ENCODE results near the gene NEURL3. TPM values are rescaled to one million over a fixed set of nuclear protein-coding genes. Genes with fewer than 3 reads are reported as not detected.
"Not testable (repeated sequence)": the region's sequence is repeated elsewhere in the genome, so short reads cannot be mapped to it uniquely, and the experiment has no call there.

Gene NEURL3
- total RNA-seq, 2 experiments from 2014 or later = 0.48 to 0.57 TPM

- H3K4me1 Mint-ChIP-seq (ENCODE audit: low read depth) = peaks cover 16% of the 10 kb centered on the region
- DNase-seq = peak; percentile 78
- no peaks in the 10 kb centered on the region for H3K9me3 Mint-ChIP-seq
- CTCF ChIA-PET = interaction anchor here (0.6 kb wide), 1 partner anchor 513 kb away, joined by 3 read pairs; no protein-coding TSS in a partner anchor
- H3K27ac Mint-ChIP-seq = peak overlapping the region; percentile 62
- intact Hi-C loops (cut with micrococcal nuclease) = loop anchor here (1.0 kb wide), 1 partner anchor 15 kb away; no protein-coding TSS in a partner anchor
- H3K36me3 Mint-ChIP-seq (ENCODE audit: low read depth) = no peaks in the 10 kb centered on the region
- no peaks in the 10 kb centered on the region for H3K27me3 Mint-ChIP-seq (ENCODE audit: low read depth)
- peak overlapping the region; percentile 5 for H3K4me3 Mint-ChIP-seq
Measured at GRCh38 chr2:96501471-96501874, 3.7 kb downstream of the NEURL3 start.

- intact Hi-C loops (cut with micrococcal nuclease) = loop anchor here (1.0 kb wide), 1 partner anchor 14 kb away; no protein-coding TSS in a partner anchor
- CTCF ChIA-PET = no interaction called here
- Mint-ChIP-seq H3K27ac (no peak overlapping the region), H3K27me3 (ENCODE audit: low read depth) (no peaks in the 10 kb centered on the region), H3K4me1 (ENCODE audit: low read depth) (peaks cover 23% of the 10 kb centered on the region), H3K4me3 (no peak overlapping the region), H3K9me3 (peaks cover 5% of the 10 kb centered on the region), H3K36me3 (ENCODE audit: low read depth) (no peaks in the 10 kb centered on the region)
- no peak for DNase-seq
Measured at GRCh38 chr2:96500385-96501066, 4.6 kb downstream of the NEURL3 start.

GRCh38 chr2:96499061-96499960, 5.8 kb downstream of the NEURL3 start:
- Mint-ChIP-seq H3K27ac (peak overlapping the region; percentile 19), H3K4me1 (ENCODE audit: low read depth) (peaks cover 29% of the 10 kb centered on the region), H3K36me3 (ENCODE audit: low read depth) (peaks cover 2% of the 10 kb centered on the region), H3K9me3 (peaks cover 12% of the 10 kb centered on the region), H3K27me3 (ENCODE audit: low read depth) (no peaks in the 10 kb centered on the region), H3K4me3 (no peak overlapping the region)
- CTCF ChIA-PET = no interaction called here
- DNase-seq = no peak
- intact Hi-C loops (cut with micrococcal nuclease) = no loop called here

- H3K27me3 Mint-ChIP-seq (ENCODE audit: low read depth); H3K27ac Mint-ChIP-seq; H3K36me3 Mint-ChIP-seq (ENCODE audit: low read depth); DNase-seq; H3K4me3 Mint-ChIP-seq; intact Hi-C loops (cut with micrococcal nuclease): not testable (repeated sequence)
- Mint-ChIP-seq H3K4me1 (ENCODE audit: low read depth) (peaks cover 30% of the 10 kb centered on the region), H3K9me3 (peaks cover 16% of the 10 kb centered on the region)
- CTCF ChIA-PET = interaction anchor here (0.6 kb wide), 2 partner anchors 42 to 725 kb away, joined by 3 read pairs; no protein-coding TSS in a partner anchor
Measured at GRCh38 chr2:96498611-96499010, 6.5 kb downstream of the NEURL3 start.

- Mint-ChIP-seq H3K27me3 (ENCODE audit: low read depth) (no peaks in the 10 kb centered on the region), H3K27ac (no peak overlapping the region), H3K36me3 (ENCODE audit: low read depth) (peaks cover 4% of the 10 kb centered on the region), H3K4me3 (no peak overlapping the region), H3K9me3 (peaks cover 16% of the 10 kb centered on the region), H3K4me1 (ENCODE audit: low read depth) (peaks cover 31% of the 10 kb centered on the region)
- intact Hi-C loops (cut with micrococcal nuclease) = no loop called here
- DNase-seq = no peak
- CTCF ChIA-PET = interaction anchor here (0.6 kb wide), 1 partner anchor 726 kb away, joined by 3 read pairs; no protein-coding TSS in a partner anchor
Measured at GRCh38 chr2:96498021-96498431, 7.1 kb downstream of the NEURL3 start.

- DNase-seq = no peak
- intact Hi-C loops (cut with micrococcal nuclease) = loop anchor here (1.0 kb wide), 1 partner anchor 10 kb away; no protein-coding TSS in a partner anchor
- Mint-ChIP-seq H3K4me1 (ENCODE audit: low read depth) (peaks cover 34% of the 10 kb centered on the region), H3K27ac (peak overlapping the region; percentile 46), H3K36me3 (ENCODE audit: low read depth) (peaks cover 4% of the 10 kb centered on the region), H3K27me3 (ENCODE audit: low read depth) (no peaks in the 10 kb centered on the region), H3K4me3 (no peak overlapping the region), H3K9me3 (peaks cover 16% of the 10 kb centered on the region)
- CTCF ChIA-PET = interaction anchor here (0.6 to 2.6 kb wide), 6 partner anchors 11 to 226 kb away, joined by 3 to 12 read pairs (median 4); no protein-coding TSS in a partner anchor
Measured at GRCh38 chr2:96495982-96496629, 9.1 kb downstream of the NEURL3 start.

- CTCF ChIA-PET = interaction anchor here (1.6 to 2.5 kb wide), 2 partner anchors 13 to 87 kb away, joined by 3 to 11 read pairs; no protein-coding TSS in a partner anchor
- Mint-ChIP-seq H3K27ac (no peak overlapping the region), H3K27me3 (ENCODE audit: low read depth) (no peaks in the 10 kb centered on the region), H3K9me3 (peaks cover 18% of the 10 kb centered on the region), H3K36me3 (ENCODE audit: low read depth) (peaks cover 4% of the 10 kb centered on the region), H3K4me1 (ENCODE audit: low read depth) (peaks cover 43% of the 10 kb centered on the region), H3K4me3 (no peak overlapping the region)
- no peak for DNase-seq
- intact Hi-C loops (cut with micrococcal nuclease) = no loop called here
Measured at GRCh38 chr2:96494188-96494587, 11.0 kb downstream of the NEURL3 start.

GRCh38 chr2:96493072-96493471, 12.1 kb downstream of the NEURL3 start:
- no peak overlapping the region for H3K4me3 Mint-ChIP-seq
- DNase-seq = no peak
- peaks cover 6% of the 10 kb centered on the region for H3K36me3 Mint-ChIP-seq (ENCODE audit: low read depth)
- peaks cover 50% of the 10 kb centered on the region for H3K4me1 Mint-ChIP-seq (ENCODE audit: low read depth)
- CTCF ChIA-PET = interaction anchor here (1.2 to 1.6 kb wide), 3 partner anchors 14 to 47 kb away, joined by 3 read pairs; no protein-coding TSS in a partner anchor
- H3K27ac Mint-ChIP-seq = no peak overlapping the region
- intact Hi-C loops (cut with micrococcal nuclease) = no loop called here
- H3K9me3 Mint-ChIP-seq = peaks cover 18% of the 10 kb centered on the region
- H3K27me3 Mint-ChIP-seq (ENCODE audit: low read depth) = no peaks in the 10 kb centered on the region

- Mint-ChIP-seq H3K27ac (peak overlapping the region; percentile 1), H3K36me3 (ENCODE audit: low read depth) (peaks cover 10% of the 10 kb centered on the region), H3K9me3 (peaks cover 18% of the 10 kb centered on the region), H3K4me3 (no peak overlapping the region), H3K4me1 (ENCODE audit: low read depth) (peaks cover 57% of the 10 kb centered on the region), H3K27me3 (ENCODE audit: low read depth) (no peaks in the 10 kb centered on the region)
- intact Hi-C loops (cut with micrococcal nuclease) = no loop called here
- DNase-seq = no peak
- CTCF ChIA-PET = interaction anchor here (1.2 to 1.3 kb wide), 2 partner anchors 36 to 48 kb away, joined by 3 read pairs; no protein-coding TSS in a partner anchor
Measured at GRCh38 chr2:96491860-96492497, 13.2 kb downstream of the NEURL3 start.

- H3K27ac Mint-ChIP-seq = no peak overlapping the region
- peaks cover 17% of the 10 kb centered on the region for H3K36me3 Mint-ChIP-seq (ENCODE audit: low read depth)
- CTCF ChIA-PET = interaction anchor here (1.4 to 2.9 kb wide), 2 partner anchors 18 to 64 kb away, joined by 3 to 10 read pairs; no protein-coding TSS in a partner anchor
- intact Hi-C loops (cut with micrococcal nuclease) = loop anchor here (5.0 kb wide), 3 partner anchors 152 to 222 kb away; partner anchors contain the start of genes CIAO1, NCAPH, SNRNP200 and TMEM127
- H3K27me3 Mint-ChIP-seq (ENCODE audit: low read depth) = no peaks in the 10 kb centered on the region
- DNase-seq = no peak
- no peak overlapping the region for H3K4me3 Mint-ChIP-seq
- peaks cover 61% of the 10 kb centered on the region for H3K4me1 Mint-ChIP-seq (ENCODE audit: low read depth)
- peaks cover 9% of the 10 kb centered on the region for H3K9me3 Mint-ChIP-seq
Measured at GRCh38 chr2:96489663-96490062, 15.5 kb downstream of the NEURL3 start.

GRCh38 chr2:96489261-96489660, 15.9 kb downstream of the NEURL3 start:
- H3K27ac Mint-ChIP-seq = no peak overlapping the region
- H3K4me1 Mint-ChIP-seq (ENCODE audit: low read depth) = peaks cover 62% of the 10 kb centered on the region
- peaks cover 6% of the 10 kb centered on the region for H3K9me3 Mint-ChIP-seq
- intact Hi-C loops (cut with micrococcal nuclease) = loop anchor here (5.0 kb wide), 3 partner anchors 152 to 222 kb away; partner anchors contain the start of genes CIAO1, NCAPH, SNRNP200 and TMEM127
- CTCF ChIA-PET = interaction anchor here (2.9 kb wide), 1 partner anchor 18 kb away, joined by 10 read pairs; no protein-coding TSS in a partner anchor
- H3K4me3 Mint-ChIP-seq = no peak overlapping the region
- H3K27me3 Mint-ChIP-seq (ENCODE audit: low read depth) = no peaks in the 10 kb centered on the region
- DNase-seq = no peak
- H3K36me3 Mint-ChIP-seq (ENCODE audit: low read depth) = peaks cover 16% of the 10 kb centered on the region
